H1 (cell line): ENCODE measurements around the gene AMOT. TPM values are rescaled to one million over a fixed set of nuclear protein-coding genes. Genes with fewer than 3 reads are reported as not detected.

Source experiments
- CTCF ChIA-PET: fragments of 300-600 bp; sonication (Branson Sonifier 250); formaldehyde crosslinking; loops from one replicate; lab custom pipeline; 2021; ENCODE audit not compliant: partially characterized antibody; lab: Charles Lee
- POLR2A ChIA-PET: fragments of 300-600 bp; sonication (Branson Sonifier 250); formaldehyde crosslinking; loops from one replicate; lab custom pipeline; 2021; ENCODE audit warnings: inconsistent platforms; ENCODE audit not compliant: partially characterized antibody; lab: Charles Lee
- DNase-seq, 2 experiments: peaks; one replicate each; pipeline versions ENCODE4 v3.0.0 to v3.0.0-alpha.2; 2010 to 2022; ENCODE audit warnings: low spot score in 2 of 2, low read depth in 1 of 2, mixed read lengths in 1 of 2
- FAIRE-seq: peaks from 2 replicates; lab custom pipeline; 2011; peaks lifted over from hg19 to GRCh38; lab: Jason Lieb, UNC
- H2AFZ ChIP-seq: 2 replicates; pipeline ENCODE4 v1.8.1; 2012; ENCODE audit warnings: low read length, inconsistent platforms
- H2AK5ac ChIP-seq: 2 replicates; pipeline ENCODE4 v1.6.1; 2013; ENCODE audit warnings: low read depth, low read length
- H2BK120ac ChIP-seq: replicated peaks from 2 replicates; pipeline ENCODE3; 2013; ENCODE audit warnings: low read depth, low read length, inconsistent platforms
- H2BK12ac ChIP-seq: 2 replicates; pipeline ENCODE4 v1.6.1; 2013; ENCODE audit warnings: low read depth, low read length
- H2BK15ac ChIP-seq: 2 replicates; pipeline ENCODE4 v1.6.1; 2013; ENCODE audit warnings: low read length
- H2BK20ac ChIP-seq: 2 replicates; pipeline ENCODE4 v1.6.1; 2013; ENCODE audit warnings: low read length
- H2BK5ac ChIP-seq: 2 replicates; pipeline ENCODE4 v1.6.1; 2013; ENCODE audit warnings: low read depth, low read length
- H3K14ac ChIP-seq: 2 replicates; pipeline ENCODE4 v1.6.1; 2013; ENCODE audit warnings: inconsistent platforms; ENCODE audit not compliant: insufficient read length
- H3K18ac ChIP-seq: 2 replicates; pipeline ENCODE4 v1.6.1; 2013; ENCODE audit warnings: low read length; ENCODE audit errors: extremely low read depth
- H3K23ac ChIP-seq: 2 replicates; pipeline ENCODE4 v1.6.1; 2013; ENCODE audit warnings: inconsistent platforms; ENCODE audit not compliant: insufficient read length
- H3K23me2 ChIP-seq: 2 replicates; pipeline ENCODE4 v1.6.1; 2013; ENCODE audit warnings: low read depth, low read length
- H3K27ac ChIP-seq: 2 replicates; pipeline ENCODE4 v1.6.1; 2011; ENCODE audit warnings: low read depth, low read length, inconsistent platforms
- H3K27me3 ChIP-seq, 4 experiments: replicated peaks in 1 of 4; 1 replicate in 1 of 4; 2 replicates in 3 of 4; pipeline versions ENCODE4 v1.6.1 to v1.8.1; 2011 to 2013; ENCODE audit warnings: low read length in 3 of 4, mild to moderate bottlenecking in 3 of 4, inconsistent platforms in 2 of 4, mixed read lengths in 2 of 4, moderate library complexity in 1 of 4; ENCODE audit not compliant: control insufficient read depth in 3 of 4, insufficient read depth in 3 of 4; ENCODE audit errors: extremely low read depth in 1 of 4
- H3K36me3 ChIP-seq, 4 experiments: 2 replicates each; pipeline versions ENCODE4 v1.6.1 to v1.8.1; 2011 to 2013; ENCODE audit warnings: mild to moderate bottlenecking in 4 of 4, low read length in 3 of 4, moderate library complexity in 2 of 4, control low read depth in 1 of 4, inconsistent platforms in 1 of 4; ENCODE audit not compliant: insufficient read depth in 4 of 4, control insufficient read depth in 2 of 4
- H3K4ac ChIP-seq: replicated peaks from 2 replicates; pipeline ENCODE3; 2013; ENCODE audit warnings: low read length, low read depth, mixed read lengths, inconsistent platforms; ENCODE audit not compliant: insufficient read length
- H3K4me1 ChIP-seq, 4 experiments: replicated peaks in 1 of 4; 1 replicate in 1 of 4; 2 replicates in 3 of 4; pipeline versions ENCODE4 v1.6.1 to v1.8.1; 2011 to 2013; ENCODE audit warnings: low read length in 3 of 4, inconsistent platforms in 2 of 4, mixed read lengths in 1 of 4; ENCODE audit not compliant: insufficient read depth in 4 of 4, control insufficient read depth in 3 of 4
- H3K4me2 ChIP-seq, 2 experiments: 2 replicates each; pipeline versions ENCODE4 v1.6.1 to v1.8.1; 2011 to 2013; ENCODE audit warnings: low read depth in 2 of 2, low read length in 2 of 2, control low read depth in 1 of 2, inconsistent platforms in 1 of 2, mild to moderate bottlenecking in 1 of 2; ENCODE audit not compliant: insufficient read depth in 1 of 2
- H3K4me3 ChIP-seq, 4 experiments: fragments of 200-600, 300-600 bp in 1 of 4; sonication (generic), shearing (Covaris generic), sonication (Bioruptor Twin) in 1 of 4; 2 replicates each; pipeline versions ENCODE4 v1.5.1 to v1.8.1; 2011 to 2016; ENCODE audit warnings: low read length in 4 of 4, low read depth in 3 of 4, control low read depth in 2 of 4, inconsistent platforms in 2 of 4, mild to moderate bottlenecking in 2 of 4, mixed read lengths in 1 of 4, moderate library complexity in 1 of 4; ENCODE audit not compliant: insufficient read depth in 2 of 4; ENCODE audit errors: extremely low read depth in 1 of 4
- H3K56ac ChIP-seq: replicated peaks from 2 replicates; pipeline ENCODE3; 2013; ENCODE audit warnings: low read depth, mild to moderate bottlenecking, mixed read lengths, low read length, inconsistent platforms; ENCODE audit not compliant: insufficient read length
- H3K79me1 ChIP-seq: 2 replicates; pipeline ENCODE4 v1.6.1; 2013; ENCODE audit warnings: low read depth, low read length, control low read depth
- H3K79me2 ChIP-seq, 2 experiments: 2 replicates each; pipeline versions ENCODE4 v1.6.1 to v1.8.1; 2012 to 2013; ENCODE audit warnings: low read length in 2 of 2, mild to moderate bottlenecking in 2 of 2, inconsistent platforms in 1 of 2; ENCODE audit not compliant: insufficient read depth in 2 of 2, control insufficient read depth in 1 of 2
- H3K9ac ChIP-seq, 4 experiments: replicated peaks in 1 of 4; 1 replicate in 1 of 4; 2 replicates in 3 of 4; pipeline versions ENCODE4 v1.6.1 to v1.8.1; 2011 to 2013; ENCODE audit warnings: low read depth in 3 of 4, low read length in 3 of 4, control low read depth in 2 of 4, mild to moderate bottlenecking in 2 of 4, moderate library complexity in 2 of 4, inconsistent platforms in 1 of 4; ENCODE audit errors: extremely low read depth in 1 of 4
- H3K9me3 ChIP-seq, 2 experiments: 2 replicates each; pipeline versions ENCODE4 v1.6.1 to v1.8.1; 2012 to 2013; ENCODE audit warnings: mild to moderate bottlenecking in 2 of 2, moderate library complexity in 2 of 2, control low read depth in 1 of 2, inconsistent platforms in 1 of 2, low read depth in 1 of 2, low read length in 1 of 2, mixed read lengths in 1 of 2; ENCODE audit not compliant: insufficient read depth in 2 of 2
- H4K20me1 ChIP-seq, 2 experiments: replicated peaks in 1 of 2; 2 replicates each; pipeline versions ENCODE3 to v1.8.1; 2011 to 2013; ENCODE audit warnings: inconsistent platforms in 2 of 2, low read length in 2 of 2, mild to moderate bottlenecking in 1 of 2; ENCODE audit not compliant: insufficient read depth in 2 of 2, control insufficient read depth in 1 of 2
- H4K5ac ChIP-seq: 2 replicates; pipeline ENCODE4 v1.6.1; 2013; ENCODE audit warnings: low read length, low read depth, mixed read lengths, inconsistent platforms; ENCODE audit not compliant: insufficient read length
- H4K8ac ChIP-seq: 2 replicates; pipeline ENCODE4 v1.8.0; 2013; ENCODE audit warnings: mild to moderate bottlenecking, moderate library complexity, low read length, inconsistent platforms; ENCODE audit not compliant: insufficient read depth; ENCODE audit errors: extremely low read depth
- H4K91ac ChIP-seq: replicated peaks from 2 replicates; pipeline ENCODE3; 2013; ENCODE audit warnings: low read length, mixed read lengths, inconsistent platforms; ENCODE audit not compliant: insufficient read length
- EZH2 ChIP-seq: fragments of 200-600 bp; sonication (generic); IDR thresholded peaks from 2 replicates; pipeline ENCODE4 v1.7.1; 2012; ENCODE audit warnings: low read depth, mild to moderate bottlenecking, moderate library complexity, low read length, inconsistent platforms; ENCODE audit not compliant: severe bottlenecking
- HDAC2 ChIP-seq, 2 experiments: fragments of 300-600 bp in 1 of 2; sonication (generic) in 1 of 2; IDR thresholded peaks; 2 replicates each; pipeline ENCODE4 v1.6.1; 2011 to 2012; ENCODE audit warnings: low read depth in 2 of 2, low read length in 2 of 2, mild to moderate bottlenecking in 2 of 2, moderate library complexity in 2 of 2, borderline replicate concordance in 1 of 2, inconsistent platforms in 1 of 2
- JUN ChIP-seq: IDR thresholded peaks from 2 replicates; pipeline ENCODE4 v1.6.1; 2011; ENCODE audit warnings: low read depth, mild to moderate bottlenecking, improper control_type of control experiment, low read length
- JUND ChIP-seq: IDR thresholded peaks from 2 replicates; pipeline ENCODE4 v1.6.1; 2011; ENCODE audit warnings: mild to moderate bottlenecking, improper control_type of control experiment, low read length
- NANOG ChIP-seq: IDR thresholded peaks from 2 replicates; pipeline ENCODE4 v1.6.1; 2011; ENCODE audit warnings: low read length, low read depth, mild to moderate bottlenecking, inconsistent platforms; ENCODE audit not compliant: insufficient read depth, poor library complexity, severe bottlenecking
- POLR2AphosphoS5 ChIP-seq: IDR thresholded peaks from 2 replicates; pipeline ENCODE4 v1.6.1; 2011; ENCODE audit warnings: low read depth, low read length
- POU5F1 ChIP-seq: IDR thresholded peaks from 2 replicates; pipeline ENCODE4 v1.6.1; 2011; ENCODE audit warnings: low read depth, mild to moderate bottlenecking, low read length, moderate library complexity
- RAD21 ChIP-seq, 2 experiments: IDR thresholded peaks in 1 of 2; conservative IDR thresholded peaks in 1 of 2; 2 replicates each; pipeline ENCODE4 v1.6.1; 2011; ENCODE audit warnings: low read depth in 2 of 2, low read length in 2 of 2, improper control_type of control experiment in 1 of 2, inconsistent platforms in 1 of 2, mild to moderate bottlenecking in 1 of 2, moderate library complexity in 1 of 2
- RNF2 ChIP-seq: fragments of 200-900, 300-1000 bp; sonication (generic); IDR thresholded peaks from 2 replicates; pipeline ENCODE4 v1.7.1; 2016; ENCODE audit warnings: borderline replicate concordance, low read depth, mild to moderate bottlenecking, antibody characterized with exemption, low read length; ENCODE audit not compliant: poor library complexity, severe bottlenecking; ENCODE audit errors: missing control alignments
- SP2 ChIP-seq: IDR thresholded peaks from 2 replicates; pipeline ENCODE4 v1.6.1; 2012; ENCODE audit warnings: mild to moderate bottlenecking, low read length, inconsistent platforms
- SP4 ChIP-seq: IDR thresholded peaks from 2 replicates; pipeline ENCODE4 v1.6.1; 2012; ENCODE audit warnings: low read length, inconsistent platforms
- TAF1 ChIP-seq: IDR thresholded peaks from 2 replicates; pipeline ENCODE4 v1.6.1; 2011; ENCODE audit warnings: mild to moderate bottlenecking, low read depth, low read length
- TEAD4 ChIP-seq: IDR thresholded peaks from 2 replicates; pipeline ENCODE4 v1.6.1; 2012; ENCODE audit warnings: low read depth, low read length, inconsistent platforms, mixed read lengths
- WGBS, 2 experiments: shearing (Covaris generic) in 1 of 2; methylation state at CpG; one replicate each; pipeline versions ENCODE4 v1.1.6 to v1.1.7; 2013 to 2015; ENCODE audit warnings: low lambda C conversion rate in 2 of 2, mixed read lengths in 2 of 2, inconsistent platforms in 1 of 2, low coverage in 1 of 2, missing lambda C conversion rate in 1 of 2; ENCODE audit not compliant: insufficient replicate concordance in 2 of 2, insufficient coverage in 1 of 2, insufficient read length in 1 of 2; ENCODE audit errors: extremely low coverage in 1 of 2, missing lambda C conversion rate in 1 of 2; 5-methylcytosine and 5-hydroxymethylcytosine counted together
- polyA plus RNA-seq, 7 experiments: library from polyadenylated mRNA; depleted of rRNA in 3 of 7; stranded (reverse) in 5 of 7; unstranded in 2 of 7; fragments of >200 nt in 5 of 7; fragments of 200-250 nt in 2 of 7; gene quantifications; 1 replicate in 5 of 7; 2 replicates in 1 of 7; 4 replicates in 1 of 7; pipeline versions ENCODE4 v1.2.1 to v1.2.3, GENCODE V29; 2011 to 2013; ENCODE audit warnings: missing spikeins in 2 of 7, mixed read lengths in 2 of 7
- total RNA-seq: library from RNA; stranded (reverse); fragmentation: NEBNext Ultra II Directional; extraction: Animal tissue kit (Norgen Biotek cat#: 25700); gene quantifications from 2 replicates; pipeline ENCODE4 v1.2.1, GENCODE V29; 2021

Gene AMOT
- total and polyA plus RNA-seq, 2 of the 8 experiments (the other 6 are each of a cell fraction or from before 2014, with no cell fraction given): 2.3 to 7.1 TPM

GRCh38 chrX:112738347-112739033 is 102.1 kb downstream of the AMOT start:
- no peaks in the 10 kb centered on the region for H3K23me2 ChIP-seq
- no peak overlapping the region for H2AK5ac ChIP-seq
- H3K9me3 ChIP-seq: no peaks in the 10 kb centered on the region
- no peak overlapping the region for H3K27ac ChIP-seq
- no peak overlapping the region for H3K9ac ChIP-seq
- WGBS, 2 experiments: 86% methylated on average over 5 of the region's 5 CpGs; no CpG with 5 or more reads in 1 of the 2 experiments
- no peak for DNase-seq
- no peak overlapping the region for H2AFZ ChIP-seq
- no peak overlapping the region for H4K5ac ChIP-seq
- POLR2A ChIA-PET: no interaction called here
- no peak overlapping the region for H2BK12ac ChIP-seq
- no peak overlapping the region for H2BK15ac ChIP-seq
- peaks cover 0 to 12% (median 0%) of the 10 kb centered on the region in 4 experiments; a peak in 1 of 7 replicates for H3K4me1 ChIP-seq
- no peak overlapping the region for H3K4ac ChIP-seq
- no peak overlapping the region for H3K18ac ChIP-seq
- no peak overlapping the region for H3K4me3 ChIP-seq
- no peak overlapping the region for H4K91ac ChIP-seq
- CTCF ChIA-PET: no interaction called here
- no peaks in the 10 kb centered on the region for H3K27me3 ChIP-seq
- H3K79me2 ChIP-seq: no peaks in the 10 kb centered on the region
- H3K36me3 ChIP-seq: no peaks in the 10 kb centered on the region
- H3K4me2 ChIP-seq: no peak overlapping the region
- no peaks in the 10 kb centered on the region for H4K20me1 ChIP-seq
- no peak overlapping the region for H3K56ac ChIP-seq
- no peak overlapping the region for H2BK5ac ChIP-seq
- FAIRE-seq: no peak
- no peak overlapping the region for H2BK120ac ChIP-seq
- H3K23ac ChIP-seq: no peak overlapping the region
- no peaks in the 10 kb centered on the region for H3K79me1 ChIP-seq
- no peak overlapping the region for H2BK20ac ChIP-seq
- H3K14ac ChIP-seq: no peak overlapping the region
- no peak overlapping the region for H4K8ac ChIP-seq
- no peak for TF ChIP-seq NANOG
- no peak for TF ChIP-seq POU5F1
- no peak for TF ChIP-seq RAD21 (IDR thresholded peaks at IDR 0.05 in 1 of 2, conservative IDR thresholded peaks at IDR 0.05 in 1 of 2; ENCODE audit: low read depth in 2 of 2, low read length in 2 of 2)
- TF ChIP-seq HDAC2 (IDR thresholded peaks at IDR 0.05; ENCODE audit: borderline replicate concordance in 1 of 2, low read depth in 2 of 2, low read length in 2 of 2): no peak
- TF ChIP-seq JUN: no peak
- TF ChIP-seq RNF2: no peak
- no peak for TF ChIP-seq SP4
- TF ChIP-seq POLR2AphosphoS5: no peak
- TF ChIP-seq JUND: no peak
- TF ChIP-seq EZH2: no peak
- no peak for TF ChIP-seq TEAD4
- no peak for TF ChIP-seq TAF1
- no peak for TF ChIP-seq SP2
